SJCRH30 (cell line): ENCODE data around the gene GRAMD4. TPM values are rescaled to one million over a fixed set of nuclear protein-coding genes. Genes with fewer than 3 reads are reported as not detected.

Experiments
- DNase-seq, 2 experiments: peaks; one replicate each; pipeline ENCODE4 v3.0.0-alpha.2; 2015 to 2020
- H3K27ac ChIP-seq: fragments of 250-450 bp; sonication (Bioruptor Pico); 2 replicates; pipeline ENCODE4 v1.5.1; 2020; ENCODE audit warnings: mild to moderate bottlenecking, moderate library complexity
- H3K27me3 ChIP-seq: fragments of 250-450 bp; sonication (Bioruptor Pico); 2 replicates; pipeline ENCODE4 v1.5.1; 2020; ENCODE audit warnings: mild to moderate bottlenecking, moderate library complexity
- H3K36me3 ChIP-seq: fragments of 250-450 bp; sonication (Bioruptor Pico); 2 replicates; pipeline ENCODE4 v1.5.1; 2020; ENCODE audit warnings: mild to moderate bottlenecking, moderate library complexity
- H3K4me1 ChIP-seq: fragments of 250-450 bp; sonication (Bioruptor Pico); 2 replicates; pipeline ENCODE4 v1.5.1; 2020; ENCODE audit warnings: mild to moderate bottlenecking, moderate library complexity
- H3K4me3 ChIP-seq: fragments of 250-450 bp; sonication (Bioruptor Pico); 2 replicates; pipeline ENCODE4 v1.5.1; 2020; ENCODE audit warnings: mild to moderate bottlenecking, moderate library complexity
- H3K9me3 ChIP-seq: fragments of 250-450 bp; sonication (Bioruptor Pico); replicated peaks from 2 replicates; pipeline ENCODE4 v1.5.1; 2020; ENCODE audit warnings: mild to moderate bottlenecking, moderate library complexity
- total RNA-seq: library from RNA; depleted of rRNA; stranded (reverse); fragments of >200 nt; shearing (Covaris generic); gene quantifications from 2 replicates; pipeline ENCODE4 v1.2.3, GENCODE V29; 2014; rRNA removed

Gene GRAMD4
- total RNA-seq: 8.6 and 8.8 TPM in 2 replicates

- peak within 1 kb of the TSS; percentile 2; the same call in 1 of the 2 replicates for H3K4me3 ChIP-seq
- peak within 1 kb of the TSS; percentile 28; the same call in 1 of the 2 replicates for H3K27ac ChIP-seq
- no peaks in the 10 kb centered on the region for H3K27me3 ChIP-seq
- no peaks in the 10 kb centered on the region for H3K9me3 ChIP-seq
- DNase-seq: peak; percentile 90 to 91
- H3K36me3 ChIP-seq: no peaks in the 10 kb centered on the region
- peaks cover 23% of the 10 kb centered on the region for H3K4me1 ChIP-seq
Observed at GRCh38 chr22:46619830-46620501, at the start of gene GRAMD4. TSS of gene GRAMD4 (plus strand) at chr22:46620386. CDS start at chr22:46626800, 6,414 bp downstream.

GRCh38 chr22:46571642-46572250 is 48.4 kb upstream of the GRAMD4 start:
- H3K27me3 ChIP-seq: 0 out of 2 replicates have a peak, but pooled peaks cover 5% of the 10 kb centered on the region
- no peaks in the 10 kb centered on the region for H3K4me1 ChIP-seq
- H3K4me3 ChIP-seq: no peak overlapping the region
- H3K9me3 ChIP-seq: no peaks in the 10 kb centered on the region; the same call in 1 of the 2 replicates
- no peaks in the 10 kb centered on the region for H3K36me3 ChIP-seq
- DNase-seq: no peak
- no peak overlapping the region for H3K27ac ChIP-seq

- Histone ChIP-seq H3K9me3 (no peaks in the 10 kb centered on the region; the same call in 1 of the 2 replicates), H3K27me3 (peaks cover 11% of the 10 kb centered on the region; the same call in 1 of the 2 replicates), H3K4me1 (no peaks in the 10 kb centered on the region), H3K4me3 (no peak overlapping the region), H3K27ac (no peak overlapping the region), H3K36me3 (no peaks in the 10 kb centered on the region)
- no peak for DNase-seq
Observed at GRCh38 chr22:46572911-46573780, 47.0 kb upstream of the GRAMD4 start.

GRCh38 chr22:46573781-46574437 is 46.3 kb upstream of the GRAMD4 start:
- H3K36me3 ChIP-seq: no peaks in the 10 kb centered on the region
- H3K27ac ChIP-seq: no peak overlapping the region
- DNase-seq: no peak
- H3K4me3 ChIP-seq: no peak overlapping the region
- no peaks in the 10 kb centered on the region; the same call in 1 of the 2 replicates for H3K9me3 ChIP-seq
- no peaks in the 10 kb centered on the region for H3K4me1 ChIP-seq
- H3K27me3 ChIP-seq: peaks cover 11% of the 10 kb centered on the region; the same call in 1 of the 2 replicates

- no peaks in the 10 kb centered on the region for H3K4me1 ChIP-seq
- H3K36me3 ChIP-seq: no peaks in the 10 kb centered on the region
- H3K27me3 ChIP-seq: peaks cover 11% of the 10 kb centered on the region; the same call in 1 of the 2 replicates
- H3K27ac ChIP-seq: no peak overlapping the region
- H3K4me3 ChIP-seq: no peak overlapping the region
- DNase-seq: no peak
- H3K9me3 ChIP-seq: no peaks in the 10 kb centered on the region; the same call in 1 of the 2 replicates
Observed at GRCh38 chr22:46574438-46574992, 45.7 kb upstream of the GRAMD4 start.

GRCh38 chr22:46574993-46575910 is 44.9 kb upstream of the GRAMD4 start:
- H3K36me3 ChIP-seq: no peaks in the 10 kb centered on the region
- H3K27me3 ChIP-seq: peaks cover 11% of the 10 kb centered on the region; the same call in 1 of the 2 replicates
- no peaks in the 10 kb centered on the region; the same call in 1 of the 2 replicates for H3K9me3 ChIP-seq
- H3K27ac ChIP-seq: no peak overlapping the region
- no peak for DNase-seq
- no peak overlapping the region for H3K4me3 ChIP-seq
- no peaks in the 10 kb centered on the region for H3K4me1 ChIP-seq

GRCh38 chr22:46575911-46576555 is 44.2 kb upstream of the GRAMD4 start:
- Histone ChIP-seq H3K27ac (no peak overlapping the region), H3K4me1 (no peaks in the 10 kb centered on the region), H3K4me3 (peak overlapping the region; percentile 53)

GRCh38 chr22:46576556-46577367 is 43.4 kb upstream of the GRAMD4 start:
- Histone ChIP-seq H3K9me3 (no peaks in the 10 kb centered on the region; the same call in 1 of the 2 replicates), H3K27me3 (peaks cover 11% of the 10 kb centered on the region; the same call in 1 of the 2 replicates), H3K4me1 (no peaks in the 10 kb centered on the region), H3K36me3 (no peaks in the 10 kb centered on the region), H3K27ac (no peak overlapping the region), H3K4me3 (peak overlapping the region; percentile 60)
- DNase-seq: peak; percentile 34 to 67

More at GRCh38 chr22:46575911-46576555, 44.2 kb upstream of the GRAMD4 start:
- Histone ChIP-seq H3K36me3 (no peaks in the 10 kb centered on the region), H3K27me3 (peaks cover 11% of the 10 kb centered on the region; the same call in 1 of the 2 replicates), H3K9me3 (no peaks in the 10 kb centered on the region; the same call in 1 of the 2 replicates)
- no peak for DNase-seq

- Histone ChIP-seq H3K9me3 (no peaks in the 10 kb centered on the region), H3K36me3 (no peaks in the 10 kb centered on the region), H3K4me1 (no peaks in the 10 kb centered on the region), H3K4me3 (peak overlapping the region; percentile 60), H3K27ac (no peak overlapping the region), H3K27me3 (peaks cover 11% of the 10 kb centered on the region; the same call in 1 of the 2 replicates)
- no peak for DNase-seq
Observed at GRCh38 chr22:46577368-46578249, 42.6 kb upstream of the GRAMD4 start.

- Histone ChIP-seq H3K9me3 (no peaks in the 10 kb centered on the region), H3K4me3 (no peak overlapping the region), H3K36me3 (no peaks in the 10 kb centered on the region), H3K27ac (no peak overlapping the region), H3K27me3 (peaks cover 11% of the 10 kb centered on the region; the same call in 1 of the 2 replicates), H3K4me1 (no peaks in the 10 kb centered on the region)
- no peak for DNase-seq
Observed at GRCh38 chr22:46578251-46578823, 41.8 kb upstream of the GRAMD4 start.
